ENCODE results near the gene GSPT1.
A peak's percentile ranks its signal among the peaks of the same experiment; 100 is the strongest.
"Not testable (repeated sequence)": the region's sequence is repeated elsewhere in the genome, so short reads cannot be mapped to it uniquely, and the experiment has no call there.

Gene GSPT1

GRCh38 chr16:11835309-11835708, 80.4 kb downstream of the GSPT1 start:
- DNase-seq: no peak
- Histone ChIP-seq H3K9me3 (ENCODE audit: severe bottlenecking) (peaks cover under 1% of the 10 kb centered on the region), H3K27ac (peak overlapping the region; percentile 90), H3K27me3 (ENCODE audit: insufficient read depth, low read depth, severe bottlenecking) (no peaks in the 10 kb centered on the region), H3K36me3 (peaks cover 43% of the 10 kb centered on the region), H3K4me3 (ENCODE audit: low read depth, low read length) (no peak overlapping the region)
- TF ChIP-seq CTCF (IDR thresholded peaks at IDR 0.05; ENCODE audit: low read depth, low read length): no peak

- Histone ChIP-seq H3K27me3 (ENCODE audit: insufficient read depth, low read depth, severe bottlenecking) (no peaks in the 10 kb centered on the region), H3K27ac (peak overlapping the region; percentile 90), H3K4me3 (ENCODE audit: low read depth, low read length) (no peak overlapping the region), H3K36me3 (peaks cover 31% of the 10 kb centered on the region), H3K9me3 (ENCODE audit: severe bottlenecking) (peaks cover 4% of the 10 kb centered on the region)
- no peak for TF ChIP-seq CTCF (IDR thresholded peaks at IDR 0.05; ENCODE audit: low read depth, low read length)
- DNase-seq: no peak
These were observed 81.6 kb downstream of the GSPT1 start for GRCh38 chr16:11833951-11834695.

GRCh38 chr16:11828696-11829095, 87.1 kb downstream of the GSPT1 start:
- H3K4me3 ChIP-seq (ENCODE audit: low read depth, low read length): no peak overlapping the region
- DNase-seq: no peak
- peaks cover 4% of the 10 kb centered on the region for H3K9me3 ChIP-seq (ENCODE audit: severe bottlenecking)
- H3K36me3 ChIP-seq: no peaks in the 10 kb centered on the region
- no peaks in the 10 kb centered on the region for H3K27me3 ChIP-seq (ENCODE audit: insufficient read depth, low read depth, severe bottlenecking)
- TF ChIP-seq CTCF (IDR thresholded peaks at IDR 0.05; ENCODE audit: low read depth, low read length): no peak
- no peak overlapping the region for H3K27ac ChIP-seq

- H3K36me3 ChIP-seq; DNase-seq; H3K27me3 ChIP-seq (ENCODE audit: insufficient read depth, low read depth, severe bottlenecking); H3K9me3 ChIP-seq (ENCODE audit: severe bottlenecking); H3K27ac ChIP-seq; H3K4me3 ChIP-seq (ENCODE audit: low read depth, low read length): not testable (repeated sequence)
These were observed 90.1 kb downstream of the GSPT1 start for GRCh38 chr16:11825520-11826165.

GRCh38 chr16:11824362-11824761, 91.4 kb downstream of the GSPT1 start:
- Histone ChIP-seq H3K36me3 (no peaks in the 10 kb centered on the region), H3K27me3 (ENCODE audit: insufficient read depth, low read depth, severe bottlenecking) (no peaks in the 10 kb centered on the region), H3K27ac (no peak overlapping the region), H3K9me3 (ENCODE audit: severe bottlenecking) (no peaks in the 10 kb centered on the region), H3K4me3 (ENCODE audit: low read depth, low read length) (no peak overlapping the region)
- DNase-seq: no peak
- TF ChIP-seq CTCF (IDR thresholded peaks at IDR 0.05; ENCODE audit: low read depth, low read length): no peak

GRCh38 chr16:11823645-11824044, 92.1 kb downstream of the GSPT1 start:
- not testable (repeated sequence) for H3K27ac ChIP-seq; DNase-seq; H3K4me3 ChIP-seq (ENCODE audit: low read depth, low read length); H3K27me3 ChIP-seq (ENCODE audit: insufficient read depth, low read depth, severe bottlenecking); H3K9me3 ChIP-seq (ENCODE audit: severe bottlenecking); H3K36me3 ChIP-seq

All from WERI-Rb-1 (cell line).